Measurements from ENCODE around the gene ADARB2.

The ADARB2 gene

GRCh38 chr10:1575481-1576244 is 161.7 kb downstream of the ADARB2 start:
- TF ChIP-seq CTCF (IDR thresholded peaks at IDR 0.05; ENCODE audit: low read depth, low read length): no peak
- DNase-seq (ENCODE audit: extremely low read depth, low read depth): no peak

GRCh38 chr10:1574719-1575118 is 162.6 kb downstream of the ADARB2 start:
- no peak for DNase-seq (ENCODE audit: extremely low read depth, low read depth)
- no peak for TF ChIP-seq CTCF (IDR thresholded peaks at IDR 0.05; ENCODE audit: low read depth, low read length)

GRCh38 chr10:1573981-1574380 is 163.3 kb downstream of the ADARB2 start:
- TF ChIP-seq CTCF (IDR thresholded peaks at IDR 0.05; ENCODE audit: low read depth, low read length): no peak
- no peak for DNase-seq (ENCODE audit: extremely low read depth, low read depth)

- no peak for TF ChIP-seq CTCF (IDR thresholded peaks at IDR 0.05; ENCODE audit: low read depth, low read length)
These were observed 163.9 kb downstream of the ADARB2 start for GRCh38 chr10:1573334-1573969.

GRCh38 chr10:1572519-1573333 is 164.6 kb downstream of the ADARB2 start:
- no peak for TF ChIP-seq CTCF (IDR thresholded peaks at IDR 0.05; ENCODE audit: low read depth, low read length)
- DNase-seq (ENCODE audit: extremely low read depth, low read depth): no peak

More at GRCh38 chr10:1573334-1573969, 163.9 kb downstream of the ADARB2 start:
- no peak for DNase-seq (ENCODE audit: extremely low read depth, low read depth)

GRCh38 chr10:1571587-1572237 is 165.6 kb downstream of the ADARB2 start:
- TF ChIP-seq CTCF (IDR thresholded peaks at IDR 0.05; ENCODE audit: low read depth, low read length): no peak
- no peak for DNase-seq (ENCODE audit: extremely low read depth, low read depth)
